BE2C (cell line): Measurements from ENCODE around the gene IGF2R.

Source experiments
- DNase-seq: peaks from one replicate; pipeline ENCODE4 v3.0.0-alpha.2; 2020
- H3K27me3 ChIP-seq: fragments of 250-450 bp; sonication (Bioruptor Pico); 2 replicates; pipeline ENCODE4 v1.5.1; 2020; ENCODE audit warnings: mild to moderate bottlenecking
- H3K36me3 ChIP-seq: fragments of 250-450 bp; sonication (Bioruptor Pico); 2 replicates; pipeline ENCODE4 v1.5.1; 2020; ENCODE audit warnings: mild to moderate bottlenecking
- H3K4me1 ChIP-seq: fragments of 250-450 bp; sonication (Bioruptor Pico); 2 replicates; pipeline ENCODE4 v1.5.1; 2020
- H3K4me3 ChIP-seq: 2 replicates; pipeline ENCODE4 v1.5.1; 2011; ENCODE audit warnings: low read depth, low read length
- H3K9me3 ChIP-seq: fragments of 250-450 bp; sonication (Bioruptor Pico); 2 replicates; pipeline ENCODE4 v1.5.1; 2020
- CTCF ChIP-seq: IDR thresholded peaks from 2 replicates; pipeline ENCODE4 v1.5.1; 2012; ENCODE audit warnings: mild to moderate bottlenecking, low read depth, low read length

The IGF2R gene

GRCh38 chr6:159980474-159980873 lies 11.6 kb downstream of the IGF2R start:
- Histone ChIP-seq H3K4me1 (no peaks in the 10 kb centered on the region; the same call in 1 of the 2 replicates), H3K27me3 (no peaks in the 10 kb centered on the region), H3K36me3 (no peaks in the 10 kb centered on the region), H3K9me3 (no peaks in the 10 kb centered on the region), H3K4me3 (no peak overlapping the region)
- no peak for TF ChIP-seq CTCF
- no peak for DNase-seq

- Histone ChIP-seq H3K9me3 (no peaks in the 10 kb centered on the region), H3K4me1 (no peaks in the 10 kb centered on the region; the same call in 1 of the 2 replicates), H3K36me3 (no peaks in the 10 kb centered on the region), H3K27me3 (no peaks in the 10 kb centered on the region), H3K4me3 (no peak overlapping the region)
- no peak for DNase-seq
- TF ChIP-seq CTCF: no peak
Measured at GRCh38 chr6:159981071-159981402, 12.2 kb downstream of the IGF2R start.

- Histone ChIP-seq H3K4me1 (no peaks in the 10 kb centered on the region; the same call in 1 of the 2 replicates), H3K27me3 (no peaks in the 10 kb centered on the region), H3K36me3 (no peaks in the 10 kb centered on the region), H3K4me3 (no peak overlapping the region), H3K9me3 (no peaks in the 10 kb centered on the region)
- no peak for TF ChIP-seq CTCF
- no peak for DNase-seq
Measured at GRCh38 chr6:159981403-159982245, 12.7 kb downstream of the IGF2R start.

- no peaks in the 10 kb centered on the region for H3K9me3 ChIP-seq
- no peak overlapping the region for H3K4me3 ChIP-seq
- no peaks in the 10 kb centered on the region for H3K4me1 ChIP-seq
- H3K36me3 ChIP-seq: no peaks in the 10 kb centered on the region
- TF ChIP-seq CTCF: no peak
- DNase-seq: no peak
- no peaks in the 10 kb centered on the region for H3K27me3 ChIP-seq
Measured at GRCh38 chr6:159982731-159983506, 14.0 kb downstream of the IGF2R start.

- no peak for DNase-seq
- no peaks in the 10 kb centered on the region for H3K4me1 ChIP-seq
- H3K4me3 ChIP-seq: no peak overlapping the region
- H3K27me3 ChIP-seq: no peaks in the 10 kb centered on the region
- no peak for TF ChIP-seq CTCF
- no peaks in the 10 kb centered on the region for H3K36me3 ChIP-seq
- no peaks in the 10 kb centered on the region for H3K9me3 ChIP-seq
Measured at GRCh38 chr6:159983641-159984080, 14.8 kb downstream of the IGF2R start.
